GM12878 (cell line): Measurements from ENCODE around the gene SETD2. TPM values are rescaled to one million over a fixed set of nuclear protein-coding genes. Genes with fewer than 3 reads are reported as not detected.

Experiments used
- ATAC-seq: fragments of 200-7000 bp; cut with Tn5 transposase; 3 replicates; pipeline ENCODE4 v1.9.1; 2020; ENCODE audit warnings: mild to moderate bottlenecking, moderate library complexity
- BruUV-seq: library from RNA; stranded (reverse); fragments of 400-500 nt; replicated peaks from 2 replicates; lab custom pipeline; 2021; lab: Mats Ljungman, UMichigan
- CTCF ChIA-PET: fragments of 300-600 bp; sonication (Branson Sonifier 250); formaldehyde crosslinking; extraction: SDS; loops from one replicate; lab custom pipeline; 2021; ENCODE audit warnings: inconsistent platforms; lab: Yijun Ruan, JAX
- POLR2A ChIA-PET: fragments of 350-600 bp; formaldehyde crosslinking; extraction: SDS; loops from one replicate; lab custom pipeline; 2021; ENCODE audit warnings: inconsistent platforms; lab: Charles Lee
- RAD21 ChIA-PET: fragments of 300-600 bp; sonication (Branson Sonifier 250); formaldehyde crosslinking; loops from one replicate; lab custom pipeline; 2023; ENCODE audit warnings: antibody characterized with exemption; ENCODE audit not compliant: unreplicated experiment; lab: Charles Lee
- SMC1A ChIA-PET: fragments of 300-600 bp; sonication (Branson Sonifier 250); formaldehyde crosslinking; loops from one replicate; lab custom pipeline; 2023; ENCODE audit not compliant: unreplicated experiment, uncharacterized antibody; lab: Charles Lee
- DNase-seq: peaks from one replicate; pipeline ENCODE4 v3.0.0-alpha.2; 2011; ENCODE audit warnings: low read depth, low spot score
- FAIRE-seq: peaks from 3 replicates; lab custom pipeline; 2011; peaks lifted over from hg19 to GRCh38; lab: Jason Lieb, UNC
- H2AFZ ChIP-seq: 2 replicates; pipeline ENCODE4 v1.6.0; 2011; ENCODE audit warnings: low read depth, low read length, control low read depth; ENCODE audit not compliant: control insufficient read depth
- H3K27ac ChIP-seq: 2 replicates; pipeline ENCODE4 v1.5.1; 2011; ENCODE audit warnings: control low read depth; ENCODE audit not compliant: control insufficient read depth, insufficient read depth
- H3K27me3 ChIP-seq, 2 experiments: replicated peaks in 1 of 2; 2 replicates each; pipeline versions ENCODE4 v1.6.0 to v1.6.1; 2011; ENCODE audit warnings: low read length in 1 of 2; ENCODE audit not compliant: control insufficient read depth in 2 of 2, insufficient read depth in 2 of 2
- H3K36me3 ChIP-seq, 2 experiments: 2 replicates each; pipeline ENCODE4 v1.5.1; 2011; ENCODE audit warnings: low read length in 1 of 2; ENCODE audit not compliant: control insufficient read depth in 2 of 2, insufficient read depth in 2 of 2
- H3K4me1 ChIP-seq: 2 replicates; pipeline ENCODE4 v1.6.1; 2011; ENCODE audit warnings: mild to moderate bottlenecking, low read length, moderate library complexity, mixed read lengths; ENCODE audit not compliant: control insufficient read depth, insufficient read depth
- H3K4me2 ChIP-seq: 2 replicates; pipeline ENCODE4 v1.6.0; 2011; ENCODE audit warnings: control low read depth; ENCODE audit not compliant: control insufficient read depth, insufficient read depth
- H3K4me3 ChIP-seq: fragments of 200-600 bp; sonication (generic); 2 replicates; pipeline ENCODE4 v1.5.1; 2016
- H3K79me2 ChIP-seq: 2 replicates; pipeline ENCODE4 v1.6.0; 2011; ENCODE audit warnings: low read length; ENCODE audit not compliant: control insufficient read depth, insufficient read depth
- H3K9ac ChIP-seq: 2 replicates; pipeline ENCODE4 v1.8.0; 2011; ENCODE audit warnings: low read length, control low read depth, mixed read lengths; ENCODE audit not compliant: control insufficient read depth, insufficient read depth
- H3K9me3 ChIP-seq: replicated peaks from 3 replicates; pipeline ENCODE4 v1.5.1; 2011; ENCODE audit warnings: mild to moderate bottlenecking, low read length; ENCODE audit not compliant: control insufficient read depth, insufficient read depth
- H4K20me1 ChIP-seq: 2 replicates; pipeline ENCODE4 v1.6.0; 2011; ENCODE audit not compliant: control insufficient read depth, insufficient read depth
- ATF3 ChIP-seq: IDR thresholded peaks from 2 replicates; pipeline ENCODE4 v1.6.1; 2011; ENCODE audit warnings: low read depth, mild to moderate bottlenecking, low read length, moderate library complexity, borderline replicate concordance; ENCODE audit errors: extremely low read depth
- CBX3 ChIP-seq: fragments of 200-600 bp; sonication (generic); IDR thresholded peaks from 2 replicates; pipeline ENCODE4 v1.6.1; 2016; ENCODE audit warnings: low read depth, borderline replicate concordance
- EP300 ChIP-seq, 2 experiments: fragments of 150-350 bp in 1 of 2; IDR thresholded peaks; 2 replicates each; pipeline ENCODE4 v1.6.1; 2011 to 2012; ENCODE audit warnings: low read depth in 2 of 2, low read length in 2 of 2, borderline replicate concordance in 1 of 2, improper control_type of control experiment in 1 of 2, inconsistent platforms in 1 of 2; ENCODE audit not compliant: control insufficient read depth in 1 of 2
- FOXM1 ChIP-seq: IDR thresholded peaks from 2 replicates; pipeline ENCODE4 v1.6.1; 2012; ENCODE audit warnings: low read depth, mild to moderate bottlenecking, inconsistent platforms, low read length, moderate library complexity
- GABPA ChIP-seq: IDR thresholded peaks from 2 replicates; pipeline ENCODE4 v1.6.1; 2014; ENCODE audit warnings: antibody characterized with exemption, low read depth, mild to moderate bottlenecking, inconsistent platforms
- HSF1 ChIP-seq: fragments of 150-350 bp; IDR thresholded peaks from 2 replicates; pipeline ENCODE4 v1.6.1; 2014; ENCODE audit warnings: mild to moderate bottlenecking, low read depth, low read length
- KAT2A ChIP-seq: conservative IDR thresholded peaks from 2 replicates; pipeline ENCODE4 v1.6.1; 2011; ENCODE audit warnings: low read depth, low read length; ENCODE audit not compliant: control insufficient read depth
- MLLT1 ChIP-seq: fragments of 450-650 bp; IDR thresholded peaks from 2 replicates; pipeline ENCODE4 v1.6.1; 2016; ENCODE audit warnings: mild to moderate bottlenecking
- NBN ChIP-seq: fragments of 450-650 bp; IDR thresholded peaks from 2 replicates; pipeline ENCODE4 v1.6.1; 2016
- NKRF ChIP-seq: fragments of 450-650 bp; conservative IDR thresholded peaks from 2 replicates; pipeline ENCODE4 v1.6.1; 2017; ENCODE audit warnings: mild to moderate bottlenecking, moderate library complexity
- PKNOX1 ChIP-seq: fragments of 450-650 bp; IDR thresholded peaks from 2 replicates; pipeline ENCODE4 v1.6.1; 2016; ENCODE audit warnings: mild to moderate bottlenecking
- POLR2AphosphoS5 ChIP-seq: IDR thresholded peaks from 2 replicates; pipeline ENCODE4 v1.6.1; 2011; ENCODE audit warnings: mild to moderate bottlenecking, low read length, inconsistent platforms
- RELA ChIP-seq: fragments of 450-650 bp; IDR thresholded peaks from 2 replicates; pipeline ENCODE4 v1.8.0; 2014; ENCODE audit warnings: borderline replicate concordance; ENCODE audit not compliant: partially characterized antibody
- SUZ12 ChIP-seq: fragments of 200-600 bp; sonication (generic); IDR thresholded peaks from one replicate; pipeline ENCODE4 v1.6.1; 2018; ENCODE audit warnings: antibody characterized with exemption, mild to moderate bottlenecking; ENCODE audit not compliant: unreplicated experiment
- WGBS: methylation state at CpG from one replicate; pipeline ENCODE4 v1.1.6; 2016; ENCODE audit warnings: low lambda C conversion rate; ENCODE audit not compliant: insufficient replicate concordance, insufficient coverage; ENCODE audit errors: missing lambda C conversion rate; 5-methylcytosine and 5-hydroxymethylcytosine counted together
- in situ Hi-C: fragments of 300-500 bp; cut with MboI; formaldehyde crosslinking; loops from 9 replicates; pipeline ENCODE4 v1.14.3; 2018; ENCODE audit warnings: mixed read lengths
- intact Hi-C: fragments of 100-400 bp; cut with micrococcal nuclease; formaldehyde crosslinking; loops from one replicate; pipeline ENCODE4 v1.14.2; 2022; ENCODE audit not compliant: unreplicated experiment
- polyA plus RNA-seq, 11 experiments: library from polyadenylated mRNA; depleted of rRNA in 4 of 11; unstranded in 6 of 11; stranded (reverse) in 5 of 11; fragments of >200 nt; fragmentation: Nextera tagmentation in 4 of 11; fragmentation: Illumina TruSeq in 1 of 11; extraction: Ambion mirVana in 4 of 11; extraction: Trizol in 1 of 11; gene quantifications; 1 replicate in 1 of 11; 2 replicates in 10 of 11; pipeline versions ENCODE4 v1.2.1 to v1.2.3, GENCODE V29; 2011 to 2016; ENCODE audit warnings: inconsistent platforms in 2 of 11, missing spikeins in 2 of 11, low read depth in 1 of 11
- total RNA-seq, 4 experiments: library from RNA; depleted of rRNA in 3 of 4; stranded (reverse); fragments of >200 nt in 3 of 4; fragmentation: Illumina TruSeq in 1 of 4; extraction: Trizol in 1 of 4; gene quantifications; 2 replicates each; pipeline versions ENCODE4 v1.2.1 to v1.2.3, GENCODE V29; 2013 to 2021

SETD2 gene
- total and polyA plus RNA-seq, 10 of the 15 experiments (the other 5 are each of a cell fraction or from before 2014, with no cell fraction given) = 8.4 to 44.9 (median 24.5) TPM

- H2AFZ ChIP-seq = peak within 1 kb of the TSS; percentile 79
- ATAC-seq = peak; percentile 84
- TF ChIP-seq SUZ12 (no peak), EP300 (IDR thresholded peaks at IDR 0.05; ENCODE audit: borderline replicate concordance in 1 of 2, control insufficient read depth in 1 of 2, low read depth in 2 of 2, low read length in 2 of 2) (no peak), MLLT1 (0 out of 2 replicates have a peak, but pooled peaks have one; percentile 49), NBN (no peak), ATF3 (no peak), CBX3 (no peak), GABPA (no peak), NKRF (peak; percentile 74), HSF1 (no peak), PKNOX1 (no peak), FOXM1 (no peak), POLR2AphosphoS5 (no peak), RELA (no peak), KAT2A (no peak)
These were observed 184.6 kb downstream of the SETD2 start, which contains the start of gene NBEAL2 for GRCh38 chr3:46978985-46979944. Gene NBEAL2 (plus strand): TSS chr3:46979666. CDS start chr3:46979862, 196 bp downstream.

More at GRCh38 chr3:46978985-46979944, 184.6 kb downstream of the SETD2 start, which contains the start of gene NBEAL2:
- ChIA-PET POLR2A (interaction anchor here (0.5 to 2.6 kb wide), 18 partner anchors 8 to 401 kb away, joined by 3 to 10 read pairs (median 6); partner anchors contain the start of gene PTPN23), CTCF (interaction anchor here (1.1 to 2.0 kb wide), 3 partner anchors 19 to 53 kb away, joined by 3 to 4 read pairs (median 4); no protein-coding TSS in a partner anchor), SMC1A (interaction anchor here (0.7 to 9.6 kb wide), 9 partner anchors 8 to 185 kb away, joined by 3 to 126 read pairs (median 4); partner anchors contain the start of gene SETD2), RAD21 (interaction anchor here (0.8 to 3.9 kb wide), 12 partner anchors 8 to 52 kb away, joined by 3 to 28 read pairs (median 4); no protein-coding TSS in a partner anchor)
- H3K36me3 ChIP-seq = no peaks in the 10 kb centered on the region
- DNase-seq (peak; percentile 75), FAIRE-seq (no peak)
- H3K4me3 ChIP-seq = peak within 1 kb of the TSS; percentile 96
- peak within 1 kb of the TSS; percentile 88 for H3K27ac ChIP-seq
- 2% methylated on average over 52 of the region's 73 CpGs for WGBS
- H3K4me1 ChIP-seq = peaks cover 24% of the 10 kb centered on the region
- no TSS peak for BruUV-seq
- no peaks in the 10 kb centered on the region for H4K20me1 ChIP-seq
- H3K27me3 ChIP-seq = no peaks in the 10 kb centered on the region
- peak within 1 kb of the TSS; percentile 99 for H3K4me2 ChIP-seq
- H3K79me2 ChIP-seq = peaks cover 64% of the 10 kb centered on the region
- intact Hi-C loops (loop anchor here (1.0 kb wide), 1 partner anchor 11 kb away; no protein-coding TSS in a partner anchor), in situ Hi-C loops (no loop called here)
- H3K9ac ChIP-seq = peak within 1 kb of the TSS; percentile 92
- H3K9me3 ChIP-seq = no peaks in the 10 kb centered on the region
